ENCODE measurements around the gene AFTPH.

Gene AFTPH

GRCh38 chr2:64558445-64559081 is 34.4 kb downstream of the AFTPH start:
- peaks cover 9% of the 10 kb centered on the region for H3K36me3 ChIP-seq (ENCODE audit: control insufficient read depth, low read length)
- H3K27me3 ChIP-seq (ENCODE audit: control insufficient read depth, low read length) = no peaks in the 10 kb centered on the region
- H3K9me2 ChIP-seq (replicated peaks; ENCODE audit: control insufficient read depth, low read length) = no peaks in the 10 kb centered on the region
- peaks cover 20% of the 10 kb centered on the region for H3K4me1 ChIP-seq (ENCODE audit: control insufficient read depth, low read length)
- H3K27ac ChIP-seq (ENCODE audit: low read depth, low read length) = no peak overlapping the region
- H3K4me2 ChIP-seq (ENCODE audit: low read length) = no peak overlapping the region
- H3F3A ChIP-seq (ENCODE audit: control insufficient read depth, insufficient read depth) = peaks cover 10% of the 10 kb centered on the region
- H3K79me2 ChIP-seq (ENCODE audit: control insufficient read depth, low read length) = peaks cover 31% of the 10 kb centered on the region
- H3K9me3 ChIP-seq (ENCODE audit: control insufficient read depth, insufficient read depth, low read length) = no peaks in the 10 kb centered on the region
- no peaks in the 10 kb centered on the region; the same call in 1 of the 2 replicates for H4K20me1 ChIP-seq (ENCODE audit: control insufficient read depth, insufficient read depth, low read depth, low read length)
- no peak overlapping the region for H3K4me3 ChIP-seq (ENCODE audit: low read length)
- TF ChIP-seq CTCF (IDR thresholded peaks at IDR 0.05; ENCODE audit: low read depth, low read length, poor library complexity, severe bottlenecking) = no peak

GRCh38 chr2:64562148-64562784 is 38.1 kb downstream of the AFTPH start:
- Histone ChIP-seq H3K9me3 (ENCODE audit: control insufficient read depth, insufficient read depth, low read length) (no peaks in the 10 kb centered on the region), H3K79me2 (ENCODE audit: control insufficient read depth, low read length) (peaks cover 34% of the 10 kb centered on the region), H3K4me1 (ENCODE audit: control insufficient read depth, low read length) (peaks cover 18% of the 10 kb centered on the region), H3K4me3 (ENCODE audit: low read length) (0 out of 2 replicates have a peak overlapping the region, but pooled peaks have one; percentile 9), H3F3A (ENCODE audit: control insufficient read depth, insufficient read depth) (peaks cover 10% of the 10 kb centered on the region), H3K4me2 (ENCODE audit: low read length) (peak overlapping the region; percentile 40), H3K36me3 (ENCODE audit: control insufficient read depth, low read length) (no peaks in the 10 kb centered on the region; the same call in none of the 2 replicates), H3K27me3 (ENCODE audit: control insufficient read depth, low read length) (no peaks in the 10 kb centered on the region), H4K20me1 (ENCODE audit: control insufficient read depth, insufficient read depth, low read depth, low read length) (no peaks in the 10 kb centered on the region; the same call in 1 of the 2 replicates), H3K9me2 (replicated peaks; ENCODE audit: control insufficient read depth, low read length) (no peaks in the 10 kb centered on the region), H3K27ac (ENCODE audit: low read depth, low read length) (no peak overlapping the region)
- TF ChIP-seq CTCF (IDR thresholded peaks at IDR 0.05; ENCODE audit: low read depth, low read length, poor library complexity, severe bottlenecking) (peak; percentile 63), EZH2phosphoT487 (IDR thresholded peaks at IDR 0.05; ENCODE audit: borderline replicate concordance, low read length) (no peak)

- peaks cover 10% of the 10 kb centered on the region for H3F3A ChIP-seq (ENCODE audit: control insufficient read depth, insufficient read depth)
- no peaks in the 10 kb centered on the region for H4K20me1 ChIP-seq (ENCODE audit: control insufficient read depth, insufficient read depth, low read depth, low read length)
- H3K9me3 ChIP-seq (ENCODE audit: control insufficient read depth, insufficient read depth, low read length) = no peaks in the 10 kb centered on the region
- H3K4me2 ChIP-seq (ENCODE audit: low read length) = no peak overlapping the region
- no peak overlapping the region for H3K27ac ChIP-seq (ENCODE audit: low read depth, low read length)
- no peaks in the 10 kb centered on the region for H3K36me3 ChIP-seq (ENCODE audit: control insufficient read depth, low read length)
- H3K79me2 ChIP-seq (ENCODE audit: control insufficient read depth, low read length) = peaks cover 32% of the 10 kb centered on the region
- no peaks in the 10 kb centered on the region for H3K27me3 ChIP-seq (ENCODE audit: control insufficient read depth, low read length)
- no peak for TF ChIP-seq CTCF (IDR thresholded peaks at IDR 0.05; ENCODE audit: low read depth, low read length, poor library complexity, severe bottlenecking)
- H3K4me3 ChIP-seq (ENCODE audit: low read length) = no peak overlapping the region
- no peaks in the 10 kb centered on the region for H3K9me2 ChIP-seq (replicated peaks; ENCODE audit: control insufficient read depth, low read length)
- H3K4me1 ChIP-seq (ENCODE audit: control insufficient read depth, low read length) = peaks cover 15% of the 10 kb centered on the region
Observed at GRCh38 chr2:64563436-64563938, 39.4 kb downstream of the AFTPH start.
